ENCODE data around the gene CTIF.

Gene CTIF

DNA sequence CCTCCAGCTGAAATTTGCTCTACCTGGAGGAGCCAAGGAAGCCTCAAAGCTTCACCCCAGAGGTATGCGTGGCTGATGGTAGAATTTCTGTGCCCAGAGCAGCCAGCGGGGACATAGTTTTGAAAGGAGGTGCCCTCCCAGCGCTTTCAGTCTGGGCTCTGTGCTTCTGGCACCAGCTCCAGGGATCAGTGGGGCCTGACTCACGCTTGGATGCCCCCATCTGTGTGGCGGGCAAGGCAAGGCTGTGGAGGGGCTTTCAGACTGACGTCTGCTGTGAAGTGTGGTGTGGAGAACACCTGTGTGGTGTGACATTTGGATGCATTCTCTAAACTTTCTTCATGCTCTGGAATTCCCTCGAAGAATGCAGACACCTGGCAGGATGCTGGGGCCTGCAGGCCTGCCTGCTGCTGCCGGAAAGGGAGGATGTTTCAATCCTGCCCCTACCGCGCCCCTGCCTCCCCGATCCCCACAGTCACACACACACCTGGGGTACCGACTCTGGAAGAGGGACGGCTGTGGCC is 84.1 kb downstream of the CTIF start:
- peak overlapping the region; percentile 14 for H3K27ac ChIP-seq (ENCODE audit: low read depth, low read length)
- H3K4me1 ChIP-seq (ENCODE audit: control insufficient read depth, insufficient read depth, low read length) = peaks cover 14% of the 10 kb centered on the region
- H3K4me3 ChIP-seq (ENCODE audit: low read depth, low read length) = no peak overlapping the region
- H3K9ac ChIP-seq (ENCODE audit: low read depth, low read length) = no peak overlapping the region
- H3K9me3 ChIP-seq (ENCODE audit: control insufficient read depth, insufficient read depth, low read length) = no peaks in the 10 kb centered on the region
- no peaks in the 10 kb centered on the region for H3K27me3 ChIP-seq (ENCODE audit: control insufficient read depth, insufficient read depth, low read length)
- peaks cover 5% of the 10 kb centered on the region; the same call in 1 of the 2 replicates for H3K36me3 ChIP-seq (ENCODE audit: control insufficient read depth, insufficient read depth, low read length)

DNA sequence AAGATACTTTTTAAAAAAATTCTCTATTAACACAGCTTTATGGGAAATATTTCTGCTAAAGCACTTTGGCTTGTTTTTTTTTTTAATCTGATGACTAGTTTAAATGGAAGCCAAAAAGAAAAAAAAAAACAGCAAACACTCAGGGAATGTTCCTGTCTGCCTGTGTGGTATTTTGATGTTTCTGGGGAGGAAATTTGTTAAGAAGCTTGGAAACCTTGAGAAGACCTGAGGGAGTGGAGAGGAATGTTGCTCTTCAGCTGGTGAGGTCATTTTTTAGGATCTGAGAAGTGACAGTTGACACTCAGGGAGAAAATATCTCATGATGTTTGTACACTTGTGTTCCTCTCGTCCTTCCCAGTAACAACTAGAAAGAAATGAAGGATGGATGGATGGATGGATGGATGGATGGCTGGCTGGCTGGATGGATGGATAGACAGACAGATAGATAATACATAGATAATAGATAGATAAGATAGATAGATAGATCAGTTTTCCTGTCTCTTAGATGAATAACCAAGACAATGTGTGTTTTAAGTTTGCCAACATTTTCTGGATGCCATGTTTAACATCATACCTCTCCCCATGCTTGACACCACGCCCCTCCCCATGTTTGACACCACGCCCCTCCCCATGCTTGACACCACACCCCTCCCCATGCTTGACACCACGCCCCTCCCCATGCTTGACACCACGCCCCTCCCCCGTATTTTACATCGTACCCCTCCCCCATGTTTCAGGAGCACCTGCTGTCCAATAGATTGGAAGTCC is 84.8 kb downstream of the CTIF start:
- H3K9ac ChIP-seq (ENCODE audit: low read depth, low read length) = no peak overlapping the region
- peak overlapping the region; percentile 9 for H3K27ac ChIP-seq (ENCODE audit: low read depth, low read length)
- H3K36me3 ChIP-seq (ENCODE audit: control insufficient read depth, insufficient read depth, low read length) = peaks cover 5% of the 10 kb centered on the region; the same call in 1 of the 2 replicates
- H3K27me3 ChIP-seq (ENCODE audit: control insufficient read depth, insufficient read depth, low read length) = no peaks in the 10 kb centered on the region
- H3K4me3 ChIP-seq (ENCODE audit: low read depth, low read length) = no peak overlapping the region
- H3K9me3 ChIP-seq (ENCODE audit: control insufficient read depth, insufficient read depth, low read length) = no peaks in the 10 kb centered on the region
- H3K4me1 ChIP-seq (ENCODE audit: control insufficient read depth, insufficient read depth, low read length) = peaks cover 14% of the 10 kb centered on the region

- peaks cover 14% of the 10 kb centered on the region for H3K4me1 ChIP-seq (ENCODE audit: control insufficient read depth, insufficient read depth, low read length)
- H3K9me3 ChIP-seq (ENCODE audit: control insufficient read depth, insufficient read depth, low read length) = no peaks in the 10 kb centered on the region
- no peak overlapping the region for H3K9ac ChIP-seq (ENCODE audit: low read depth, low read length)
- H3K4me3 ChIP-seq (ENCODE audit: low read depth, low read length) = no peak overlapping the region
- H3K27ac ChIP-seq (ENCODE audit: low read depth, low read length) = no peak overlapping the region
- H3K36me3 ChIP-seq (ENCODE audit: control insufficient read depth, insufficient read depth, low read length) = peaks cover under 1% of the 10 kb centered on the region; the same call in 1 of the 2 replicates
- H3K27me3 ChIP-seq (ENCODE audit: control insufficient read depth, insufficient read depth, low read length) = no peaks in the 10 kb centered on the region
Observed at GRCh38 chr18:48624856-48625255, 86.0 kb downstream of the CTIF start.

GRCh38 chr18:48627216-48627615 is 88.4 kb downstream of the CTIF start:
- Histone ChIP-seq H3K36me3 (ENCODE audit: control insufficient read depth, insufficient read depth, low read length) (no peaks in the 10 kb centered on the region), H3K9ac (ENCODE audit: low read depth, low read length) (no peak overlapping the region), H3K4me3 (ENCODE audit: low read depth, low read length) (no peak overlapping the region), H3K4me1 (ENCODE audit: control insufficient read depth, insufficient read depth, low read length) (peaks cover 19% of the 10 kb centered on the region), H3K27ac (ENCODE audit: low read depth, low read length) (no peak overlapping the region), H3K27me3 (ENCODE audit: control insufficient read depth, insufficient read depth, low read length) (no peaks in the 10 kb centered on the region), H3K9me3 (ENCODE audit: control insufficient read depth, insufficient read depth, low read length) (no peaks in the 10 kb centered on the region)

DNA sequence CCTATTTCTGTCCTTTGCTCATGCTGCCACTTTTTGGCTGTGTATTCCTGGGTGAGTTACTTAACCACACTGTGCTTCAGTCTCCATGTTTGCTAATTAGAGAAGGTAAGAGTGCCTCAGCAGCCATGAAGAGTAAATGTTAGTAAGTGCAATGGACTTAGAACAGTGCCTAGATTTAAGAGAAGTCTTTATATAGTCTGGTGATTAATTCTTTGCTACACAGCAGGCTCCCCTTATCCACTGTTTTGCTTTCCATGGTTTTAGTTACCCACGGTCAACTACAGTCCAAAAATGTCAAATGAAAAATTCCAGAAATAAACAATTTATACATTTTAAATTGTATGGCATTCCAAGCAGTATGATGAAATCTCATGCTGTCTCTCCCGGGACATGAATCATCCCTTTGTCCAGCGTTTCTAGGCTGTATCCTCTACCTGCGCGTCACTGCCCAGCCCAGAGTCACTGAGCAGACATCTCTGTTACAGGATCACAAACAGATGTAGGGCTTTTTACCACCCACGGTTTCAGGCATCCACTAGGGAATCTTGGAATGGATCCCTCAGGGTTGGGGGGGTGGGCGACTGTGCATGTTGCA is 91.0 kb downstream of the CTIF start:
- Histone ChIP-seq H3K4me3 (ENCODE audit: low read depth, low read length) (no peak overlapping the region), H3K9ac (ENCODE audit: low read depth, low read length) (no peak overlapping the region), H3K27me3 (ENCODE audit: control insufficient read depth, insufficient read depth, low read length) (no peaks in the 10 kb centered on the region), H3K36me3 (ENCODE audit: control insufficient read depth, insufficient read depth, low read length) (no peaks in the 10 kb centered on the region), H3K4me1 (ENCODE audit: control insufficient read depth, insufficient read depth, low read length) (peaks cover 5% of the 10 kb centered on the region), H3K27ac (ENCODE audit: low read depth, low read length) (no peak overlapping the region), H3K9me3 (ENCODE audit: control insufficient read depth, insufficient read depth, low read length) (no peaks in the 10 kb centered on the region)

GRCh38 chr18:48631851-48632250 is 93.0 kb downstream of the CTIF start:
- Histone ChIP-seq H3K27ac (ENCODE audit: low read depth, low read length) (no peak overlapping the region), H3K9me3 (ENCODE audit: control insufficient read depth, insufficient read depth, low read length) (no peaks in the 10 kb centered on the region), H3K4me1 (ENCODE audit: control insufficient read depth, insufficient read depth, low read length) (peaks cover 5% of the 10 kb centered on the region), H3K9ac (ENCODE audit: low read depth, low read length) (no peak overlapping the region), H3K4me3 (ENCODE audit: low read depth, low read length) (no peak overlapping the region), H3K36me3 (ENCODE audit: control insufficient read depth, insufficient read depth, low read length) (no peaks in the 10 kb centered on the region), H3K27me3 (ENCODE audit: control insufficient read depth, insufficient read depth, low read length) (no peaks in the 10 kb centered on the region)

DNA sequence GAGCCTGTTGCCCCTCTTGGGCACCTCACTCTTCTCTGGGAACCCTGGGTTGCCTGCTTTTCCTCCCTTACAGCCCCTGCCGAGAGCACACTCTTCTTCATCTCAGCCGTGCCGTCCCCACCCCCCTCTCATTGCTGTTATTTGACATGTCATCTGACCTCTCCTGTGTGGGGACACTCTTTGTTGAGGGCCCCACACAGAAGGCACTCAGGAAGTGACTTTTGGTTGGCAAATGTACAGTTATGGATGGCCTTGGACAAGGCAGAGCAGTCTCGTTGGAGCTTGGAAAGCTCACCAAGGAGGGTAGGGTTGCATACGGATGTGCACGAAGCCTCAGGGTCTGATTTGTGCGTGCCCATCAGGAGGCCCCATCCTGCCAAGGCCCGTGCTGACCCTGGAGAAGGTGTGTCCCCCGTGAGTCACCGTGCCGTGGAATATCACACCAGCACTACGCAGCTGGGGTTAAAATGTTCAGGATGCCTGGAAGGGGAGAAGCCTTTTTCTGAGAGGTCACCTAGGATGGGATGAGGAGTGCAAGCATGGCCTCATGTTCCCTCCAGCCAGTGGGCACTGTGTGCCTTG is 93.9 kb downstream of the CTIF start:
- Histone ChIP-seq H3K27me3 (ENCODE audit: control insufficient read depth, insufficient read depth, low read length) (no peaks in the 10 kb centered on the region), H3K9me3 (ENCODE audit: control insufficient read depth, insufficient read depth, low read length) (no peaks in the 10 kb centered on the region), H3K9ac (ENCODE audit: low read depth, low read length) (no peak overlapping the region), H3K4me3 (ENCODE audit: low read depth, low read length) (no peak overlapping the region), H3K4me1 (ENCODE audit: control insufficient read depth, insufficient read depth, low read length) (peaks cover 5% of the 10 kb centered on the region), H3K36me3 (ENCODE audit: control insufficient read depth, insufficient read depth, low read length) (no peaks in the 10 kb centered on the region), H3K27ac (ENCODE audit: low read depth, low read length) (no peak overlapping the region)

DNA sequence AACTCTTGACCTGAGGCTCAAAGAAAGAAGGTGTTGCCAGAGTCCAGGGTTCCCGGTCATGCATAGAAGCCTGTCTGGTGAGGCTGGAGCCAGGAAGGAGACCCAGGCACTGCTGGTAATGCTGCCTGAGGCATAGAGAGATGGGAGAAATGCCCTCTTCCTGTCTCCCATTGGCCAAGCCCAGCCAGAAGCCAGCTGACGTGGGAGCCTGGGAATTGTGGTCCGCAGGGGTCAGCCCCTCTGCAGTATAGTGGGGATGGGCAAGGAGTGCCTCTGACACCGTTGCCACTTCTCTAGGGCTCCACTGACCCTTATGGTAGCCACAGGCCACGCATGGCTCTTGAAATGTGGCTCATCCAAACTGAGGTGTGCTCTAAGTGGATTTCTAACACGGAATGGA is 95.7 kb downstream of the CTIF start:
- no peak overlapping the region for H3K27ac ChIP-seq (ENCODE audit: low read depth, low read length)
- H3K36me3 ChIP-seq (ENCODE audit: control insufficient read depth, insufficient read depth, low read length) = no peaks in the 10 kb centered on the region
- no peaks in the 10 kb centered on the region for H3K27me3 ChIP-seq (ENCODE audit: control insufficient read depth, insufficient read depth, low read length)
- H3K4me3 ChIP-seq (ENCODE audit: low read depth, low read length) = no peak overlapping the region
- peaks cover 5% of the 10 kb centered on the region; the same call in 1 of the 2 replicates for H3K4me1 ChIP-seq (ENCODE audit: control insufficient read depth, insufficient read depth, low read length)
- H3K9ac ChIP-seq (ENCODE audit: low read depth, low read length) = no peak overlapping the region
- no peaks in the 10 kb centered on the region for H3K9me3 ChIP-seq (ENCODE audit: control insufficient read depth, insufficient read depth, low read length)

DNA sequence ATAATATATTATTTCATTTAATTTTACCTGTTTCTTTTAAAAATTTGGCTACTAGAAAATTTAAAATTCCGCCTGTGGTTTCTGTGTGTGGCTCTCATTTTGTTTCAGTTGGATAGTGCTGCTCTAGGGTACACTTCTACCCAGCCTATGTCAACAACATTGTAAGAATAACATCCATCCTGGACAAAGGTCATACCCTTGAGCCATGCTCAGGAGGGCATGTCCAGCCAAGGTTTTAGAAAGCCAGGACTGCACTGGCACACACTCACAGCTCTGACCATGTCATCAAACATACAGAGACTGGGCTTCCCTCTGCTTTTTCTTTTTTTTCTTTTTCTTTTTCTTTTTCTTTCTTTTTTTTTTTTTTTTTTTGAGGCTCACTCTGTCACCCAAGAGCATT is 96.1 kb downstream of the CTIF start:
- H3K9ac ChIP-seq (ENCODE audit: low read depth, low read length) = no peak overlapping the region
- H3K36me3 ChIP-seq (ENCODE audit: control insufficient read depth, insufficient read depth, low read length) = no peaks in the 10 kb centered on the region
- H3K27ac ChIP-seq (ENCODE audit: low read depth, low read length) = no peak overlapping the region

GRCh38 chr18:48635806-48636205 is 97.0 kb downstream of the CTIF start:
- no peaks in the 10 kb centered on the region for H3K4me1 ChIP-seq (ENCODE audit: control insufficient read depth, insufficient read depth, low read length)
- H3K9me3 ChIP-seq (ENCODE audit: control insufficient read depth, insufficient read depth, low read length) = no peaks in the 10 kb centered on the region
- no peak overlapping the region for H3K4me3 ChIP-seq (ENCODE audit: low read depth, low read length)
- H3K36me3 ChIP-seq (ENCODE audit: control insufficient read depth, insufficient read depth, low read length) = no peaks in the 10 kb centered on the region
- no peaks in the 10 kb centered on the region for H3K27me3 ChIP-seq (ENCODE audit: control insufficient read depth, insufficient read depth, low read length)
- H3K27ac ChIP-seq (ENCODE audit: low read depth, low read length) = no peak overlapping the region
- H3K9ac ChIP-seq (ENCODE audit: low read depth, low read length) = no peak overlapping the region

More for the DNA sequence above, 96.1 kb downstream of the CTIF start:
- Histone ChIP-seq H3K27me3 (ENCODE audit: control insufficient read depth, insufficient read depth, low read length) (no peaks in the 10 kb centered on the region), H3K9me3 (ENCODE audit: control insufficient read depth, insufficient read depth, low read length) (no peaks in the 10 kb centered on the region), H3K4me1 (ENCODE audit: control insufficient read depth, insufficient read depth, low read length) (peaks cover 3% of the 10 kb centered on the region; the same call in 1 of the 2 replicates), H3K4me3 (ENCODE audit: low read depth, low read length) (no peak overlapping the region)

DNA sequence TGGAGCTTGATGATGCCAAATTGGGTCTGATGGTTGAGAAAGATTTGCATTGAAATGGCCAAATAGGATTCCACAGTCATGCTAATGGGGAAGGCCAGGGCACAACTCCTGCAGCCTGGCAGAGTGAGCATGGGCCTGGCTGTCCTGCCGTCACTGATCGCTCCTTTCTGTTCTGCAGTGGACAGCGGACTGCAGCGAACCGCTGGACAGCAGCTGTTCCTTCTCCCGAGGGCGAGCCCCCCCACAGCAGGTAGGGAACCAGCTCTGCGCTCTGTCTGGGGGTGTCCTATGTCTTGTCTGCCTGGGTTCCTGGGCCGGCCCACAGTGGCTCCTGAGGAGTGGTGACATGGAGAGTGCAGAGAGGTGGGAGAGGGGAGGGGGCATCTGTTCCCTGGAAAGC is 97.6 kb downstream of the CTIF start:
- Histone ChIP-seq H3K27me3 (ENCODE audit: control insufficient read depth, insufficient read depth, low read length) (no peaks in the 10 kb centered on the region), H3K4me3 (ENCODE audit: low read depth, low read length) (no peak overlapping the region), H3K4me1 (ENCODE audit: control insufficient read depth, insufficient read depth, low read length) (no peaks in the 10 kb centered on the region), H3K9me3 (ENCODE audit: control insufficient read depth, insufficient read depth, low read length) (no peaks in the 10 kb centered on the region), H3K36me3 (ENCODE audit: control insufficient read depth, insufficient read depth, low read length) (no peaks in the 10 kb centered on the region), H3K27ac (ENCODE audit: low read depth, low read length) (no peak overlapping the region), H3K9ac (ENCODE audit: low read depth, low read length) (no peak overlapping the region)
